ENCODE data around the gene AFAP1.

DNA sequence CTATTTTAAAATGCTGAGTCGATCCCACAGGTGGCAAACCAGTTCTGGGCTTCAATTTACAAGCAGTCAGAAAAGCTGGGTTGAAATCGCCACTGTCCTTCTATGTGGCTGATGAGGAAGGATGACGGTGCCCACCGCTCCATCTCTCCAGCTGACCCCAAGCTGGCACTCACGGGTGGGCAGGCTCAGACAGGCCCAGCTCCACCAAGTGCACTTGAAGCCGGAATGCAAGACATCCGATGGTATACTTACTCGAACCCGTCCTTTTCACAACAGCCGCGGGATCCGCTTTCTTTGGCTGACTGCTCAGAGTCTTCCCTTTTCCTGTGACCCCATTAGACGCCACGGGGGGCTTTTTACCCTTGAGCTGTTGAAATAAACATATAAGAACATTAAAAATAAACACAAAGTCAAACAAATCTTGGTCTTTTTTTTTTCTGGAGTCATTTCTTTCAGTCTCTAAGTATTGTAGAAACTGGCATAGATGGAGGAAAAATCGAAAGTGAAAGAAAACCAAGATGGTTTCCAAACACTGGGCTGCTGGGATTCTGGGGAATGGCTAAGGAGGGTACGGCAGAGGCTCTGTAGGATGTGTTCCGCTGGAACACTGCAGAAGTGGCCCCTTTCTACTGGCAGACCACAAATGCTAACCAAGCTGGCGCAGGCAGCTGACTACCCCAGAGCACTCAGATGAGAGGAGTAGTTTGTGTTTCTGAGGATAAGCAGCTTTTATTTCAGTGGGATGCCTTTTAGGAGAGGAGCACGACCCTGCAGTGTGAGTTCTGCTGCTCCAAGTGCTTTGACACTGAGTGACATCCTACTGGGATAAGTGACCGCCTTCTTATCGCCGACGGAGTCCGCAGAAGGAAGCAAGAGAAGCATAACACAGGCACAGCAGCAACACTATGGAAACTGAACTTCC, 160.9 kb downstream of the AFAP1 start:
- TF ChIP-seq, protein P1, sequence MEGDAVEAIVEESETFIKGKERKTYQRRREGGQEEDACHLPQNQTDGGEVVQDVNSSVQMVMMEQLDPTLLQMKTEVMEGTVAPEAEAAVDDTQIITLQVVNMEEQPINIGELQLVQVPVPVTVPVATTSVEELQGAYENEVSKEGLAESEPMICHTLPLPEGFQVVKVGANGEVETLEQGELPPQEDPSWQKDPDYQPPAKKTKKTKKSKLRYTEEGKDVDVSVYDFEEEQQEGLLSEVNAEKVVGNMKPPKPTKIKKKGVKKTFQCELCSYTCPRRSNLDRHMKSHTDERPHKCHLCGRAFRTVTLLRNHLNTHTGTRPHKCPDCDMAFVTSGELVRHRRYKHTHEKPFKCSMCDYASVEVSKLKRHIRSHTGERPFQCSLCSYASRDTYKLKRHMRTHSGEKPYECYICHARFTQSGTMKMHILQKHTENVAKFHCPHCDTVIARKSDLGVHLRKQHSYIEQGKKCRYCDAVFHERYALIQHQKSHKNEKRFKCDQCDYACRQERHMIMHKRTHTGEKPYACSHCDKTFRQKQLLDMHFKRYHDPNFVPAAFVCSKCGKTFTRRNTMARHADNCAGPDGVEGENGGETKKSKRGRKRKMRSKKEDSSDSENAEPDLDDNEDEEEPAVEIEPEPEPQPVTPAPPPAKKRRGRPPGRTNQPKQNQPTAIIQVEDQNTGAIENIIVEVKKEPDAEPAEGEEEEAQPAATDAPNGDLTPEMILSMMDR (optimal IDR thresholded peaks at IDR 0.05 in 1 of 3, IDR thresholded peaks at IDR 0.05 in 1 of 3, conservative IDR thresholded peaks at IDR 0.05 in 1 of 3; ENCODE audit: extremely low read depth in 1 of 3, insufficient read depth in 2 of 3, low read length in 3 of 3): no peak
- no peak for TF ChIP-seq EZH2 (IDR thresholded peaks at IDR 0.05; ENCODE audit: low read length)
